GM13977 (cell line): ENCODE results near the gene KLHL1.

ENCODE experiments used
- DNase-seq: peaks from one replicate; pipeline ENCODE4 v3.0.0; 2012; ENCODE audit warnings: low spot score
- in situ Hi-C: fragments of 300-500 bp; cut with MboI; formaldehyde crosslinking; loops from one replicate; pipeline ENCODE4 v1.12.0; 2022; ENCODE audit warnings: low sequenced_read_pairs, low pct_unique_long_range_greater_than_20kb, mixed read lengths, inconsistent platforms; ENCODE audit not compliant: unreplicated experiment
- TF ChIP-seq, protein P1 (sequence below): IDR thresholded peaks from 2 replicates; pipeline ENCODE4 v1.5.1; 2012; ENCODE audit warnings: mild to moderate bottlenecking, control low read depth; ENCODE audit not compliant: insufficient read depth; ENCODE audit errors: extremely low read depth, missing control alignments

Gene KLHL1

DNA sequence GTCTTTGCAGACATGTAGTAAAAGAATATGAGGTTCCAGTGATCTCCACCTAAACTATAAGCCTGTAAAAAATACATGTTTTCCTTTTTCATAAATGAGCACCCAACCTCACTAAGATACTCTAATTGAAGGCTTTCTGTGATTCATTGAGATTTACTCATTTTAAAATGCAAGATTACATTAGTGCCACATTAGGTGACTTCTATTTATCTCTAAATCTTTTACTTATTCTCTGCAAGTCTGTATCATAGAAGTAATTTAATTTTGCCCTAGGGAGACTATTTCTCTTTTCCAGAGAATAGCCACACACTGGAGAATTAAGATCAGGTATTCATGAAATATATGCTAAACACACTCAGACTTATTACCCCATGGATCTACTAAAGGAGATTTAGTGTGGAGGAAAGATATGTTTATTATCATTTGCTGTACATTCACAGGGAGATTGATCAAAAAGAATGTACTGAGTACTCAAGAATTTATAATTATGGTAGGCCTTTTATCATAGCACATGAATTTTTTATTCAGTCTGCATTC is 290.9 kb downstream of the KLHL1 start:
- in situ Hi-C loops, result no loop called here
- TF ChIP-seq, protein P1, sequence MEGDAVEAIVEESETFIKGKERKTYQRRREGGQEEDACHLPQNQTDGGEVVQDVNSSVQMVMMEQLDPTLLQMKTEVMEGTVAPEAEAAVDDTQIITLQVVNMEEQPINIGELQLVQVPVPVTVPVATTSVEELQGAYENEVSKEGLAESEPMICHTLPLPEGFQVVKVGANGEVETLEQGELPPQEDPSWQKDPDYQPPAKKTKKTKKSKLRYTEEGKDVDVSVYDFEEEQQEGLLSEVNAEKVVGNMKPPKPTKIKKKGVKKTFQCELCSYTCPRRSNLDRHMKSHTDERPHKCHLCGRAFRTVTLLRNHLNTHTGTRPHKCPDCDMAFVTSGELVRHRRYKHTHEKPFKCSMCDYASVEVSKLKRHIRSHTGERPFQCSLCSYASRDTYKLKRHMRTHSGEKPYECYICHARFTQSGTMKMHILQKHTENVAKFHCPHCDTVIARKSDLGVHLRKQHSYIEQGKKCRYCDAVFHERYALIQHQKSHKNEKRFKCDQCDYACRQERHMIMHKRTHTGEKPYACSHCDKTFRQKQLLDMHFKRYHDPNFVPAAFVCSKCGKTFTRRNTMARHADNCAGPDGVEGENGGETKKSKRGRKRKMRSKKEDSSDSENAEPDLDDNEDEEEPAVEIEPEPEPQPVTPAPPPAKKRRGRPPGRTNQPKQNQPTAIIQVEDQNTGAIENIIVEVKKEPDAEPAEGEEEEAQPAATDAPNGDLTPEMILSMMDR, result no peak
- DNase-seq, result no peak

DNA sequence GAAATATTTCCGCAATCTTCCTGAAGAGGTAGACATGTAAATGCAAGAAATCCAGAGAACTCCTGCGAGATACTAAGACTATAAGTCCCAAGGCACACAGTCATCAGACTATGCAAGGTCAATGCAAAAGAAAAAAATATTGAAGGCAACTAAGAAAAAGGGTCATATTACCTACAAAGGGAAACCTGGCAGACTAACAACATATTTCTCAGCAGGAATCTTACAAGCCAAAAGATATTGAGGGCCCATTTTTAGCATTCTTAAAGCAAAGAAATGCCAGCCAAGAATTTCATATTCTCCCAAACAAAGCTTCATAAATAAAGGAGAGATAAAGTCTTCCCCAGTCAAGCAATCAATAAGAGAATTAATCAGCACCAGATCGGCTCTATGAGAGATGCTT is 299.1 kb downstream of the KLHL1 start:
- no peak for DNase-seq
- in situ Hi-C loops, result no loop called here
- TF ChIP-seq, protein P1, result no peak

DNA sequence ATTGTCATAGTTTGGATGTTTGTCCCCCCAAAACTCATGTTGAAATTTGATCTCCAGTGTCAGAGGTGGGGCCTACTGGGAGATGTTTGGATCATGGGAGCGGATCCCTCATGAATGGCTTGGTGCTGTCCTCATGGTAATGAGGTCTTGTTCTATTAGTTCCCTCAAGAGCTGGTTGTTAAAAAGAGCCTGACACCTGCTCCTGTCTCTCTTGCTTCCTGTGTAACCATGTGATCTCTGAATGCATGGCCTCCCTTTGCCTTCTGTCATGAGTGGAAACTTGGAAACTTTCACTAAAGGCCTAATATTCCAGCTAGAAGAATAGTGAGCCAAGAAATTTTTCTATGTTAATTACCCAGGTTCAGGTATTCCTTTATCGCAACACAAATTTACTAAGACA is 312.0 kb downstream of the KLHL1 start:
- TF ChIP-seq, protein P1, result no peak
- DNase-seq, result no peak
- in situ Hi-C loops, result no loop called here

DNA sequence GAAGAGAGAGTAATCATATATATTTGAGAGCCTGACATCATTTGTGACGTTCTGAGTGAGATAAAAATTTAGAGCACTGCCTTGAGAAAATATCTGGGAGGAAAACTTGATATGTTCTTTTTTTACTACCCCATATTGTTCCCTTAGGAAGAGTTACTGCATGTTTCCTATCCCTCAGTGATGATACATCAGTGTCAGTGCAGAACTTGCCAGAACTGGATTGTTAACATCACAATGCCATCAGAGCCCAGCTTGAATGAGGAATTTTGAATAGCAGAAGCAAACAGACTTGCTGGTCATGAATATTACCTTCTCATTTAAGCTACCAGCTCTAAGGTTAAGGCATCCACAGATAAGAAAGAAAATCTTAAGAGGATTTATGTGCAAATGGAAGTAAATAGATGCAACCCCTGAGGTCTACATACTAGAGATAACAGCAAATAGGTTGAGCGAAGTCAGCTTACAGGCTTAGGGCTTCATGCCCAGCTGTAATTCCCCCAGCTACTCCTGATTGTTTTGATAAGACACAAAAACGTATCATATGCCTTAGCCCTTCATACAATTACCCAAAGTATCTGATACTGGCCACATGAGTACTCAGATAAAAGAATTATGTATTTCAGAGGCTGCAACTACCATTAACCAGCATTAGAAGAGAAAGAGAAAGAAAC is 314.3 kb downstream of the KLHL1 start:
- TF ChIP-seq, protein P1, result no peak
- DNase-seq, result no peak
- in situ Hi-C loops, result no loop called here

DNA sequence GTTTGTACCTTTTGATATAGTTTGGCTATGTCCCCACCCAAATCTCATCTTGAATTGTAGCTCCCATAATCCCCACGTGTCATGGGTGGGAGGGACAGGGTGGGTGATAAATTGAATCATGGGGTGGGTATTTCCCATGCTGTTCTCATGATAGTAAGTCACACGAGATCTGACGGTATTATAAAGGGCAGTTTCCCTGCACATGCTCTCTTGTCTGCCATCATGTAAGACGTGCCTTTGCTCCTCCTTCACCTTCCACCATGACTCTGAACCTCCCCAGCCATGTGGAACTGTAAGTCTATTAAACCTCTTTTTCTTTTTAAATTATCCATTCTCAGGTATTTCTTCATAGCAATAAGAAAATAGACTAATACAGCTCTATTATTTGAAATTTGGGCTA is 331.3 kb downstream of the KLHL1 start:
- TF ChIP-seq, protein P1, result no peak
- in situ Hi-C loops, result no loop called here
- DNase-seq, result no peak

DNA sequence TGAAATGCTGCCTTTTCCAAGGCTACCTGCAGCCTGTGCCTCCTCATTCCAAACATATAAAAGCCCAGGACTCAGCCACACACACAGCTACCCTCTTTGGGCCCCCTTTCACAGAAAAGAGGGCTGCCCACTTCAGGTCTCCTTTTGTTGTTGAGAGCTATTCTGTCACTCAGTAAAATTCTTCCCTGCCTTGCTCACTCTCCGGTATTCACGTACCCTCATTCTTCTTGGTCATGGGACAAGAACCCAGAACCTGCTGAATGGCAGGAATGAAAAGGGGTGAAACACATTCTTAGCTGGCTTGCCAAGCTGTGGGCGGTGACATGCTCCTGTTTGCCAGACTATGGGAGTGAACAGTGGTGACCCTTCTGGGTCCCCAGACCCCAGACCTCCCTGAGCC is 338.6 kb downstream of the KLHL1 start:
- no peak for DNase-seq
- TF ChIP-seq, protein P1, result no peak
- in situ Hi-C loops, result no loop called here
